HG02642 (cell line): ENCODE results near the gene PRRG2.

Experiments used
- ATAC-seq: cut with Tn5 transposase; IDR thresholded peaks from one replicate; pipeline ENCODE4 v1.9.1; 2021; ENCODE audit warnings: mild to moderate bottlenecking; ENCODE audit not compliant: unreplicated experiment, poor library complexity

PRRG2 gene

GRCh38 chr19:49635530-49636232 is 54.6 kb downstream of the PRRG2 start:
- ATAC-seq = no peak

DNA sequence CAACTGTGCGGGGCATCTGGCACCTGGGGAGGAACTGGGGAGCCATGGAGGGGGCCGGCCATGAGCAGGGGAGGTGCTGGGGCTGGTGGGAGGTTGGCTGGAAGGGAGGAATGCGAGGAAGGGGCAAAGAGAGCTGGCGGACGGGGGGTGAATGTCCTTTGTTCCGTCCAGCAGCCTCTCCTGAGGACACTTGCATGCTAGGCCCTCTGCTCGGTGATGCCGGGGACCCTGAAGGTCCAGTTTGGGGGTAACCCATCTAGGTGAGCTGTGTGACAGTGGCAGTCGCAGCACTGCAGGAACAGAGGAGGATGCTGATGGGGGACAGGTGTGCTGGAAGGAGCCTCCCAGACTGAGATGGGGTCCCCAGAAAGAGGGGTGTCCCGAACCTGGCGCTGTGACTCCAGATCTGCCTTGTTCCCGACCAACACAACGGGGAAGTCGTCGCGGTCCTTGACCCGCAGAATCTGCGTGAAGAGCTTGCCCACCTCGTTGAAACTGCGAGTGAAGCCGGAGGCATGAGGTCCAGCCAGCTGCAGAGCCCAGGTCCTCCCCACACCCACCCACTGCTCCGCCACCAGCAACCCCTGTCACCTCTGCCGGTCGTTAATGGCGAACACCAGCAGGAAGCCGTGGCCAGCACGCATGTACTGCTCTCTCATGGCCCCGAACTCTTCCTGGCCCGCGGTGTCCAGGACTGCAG is 55.3 kb downstream of the PRRG2 start:
- no peak for ATAC-seq

DNA sequence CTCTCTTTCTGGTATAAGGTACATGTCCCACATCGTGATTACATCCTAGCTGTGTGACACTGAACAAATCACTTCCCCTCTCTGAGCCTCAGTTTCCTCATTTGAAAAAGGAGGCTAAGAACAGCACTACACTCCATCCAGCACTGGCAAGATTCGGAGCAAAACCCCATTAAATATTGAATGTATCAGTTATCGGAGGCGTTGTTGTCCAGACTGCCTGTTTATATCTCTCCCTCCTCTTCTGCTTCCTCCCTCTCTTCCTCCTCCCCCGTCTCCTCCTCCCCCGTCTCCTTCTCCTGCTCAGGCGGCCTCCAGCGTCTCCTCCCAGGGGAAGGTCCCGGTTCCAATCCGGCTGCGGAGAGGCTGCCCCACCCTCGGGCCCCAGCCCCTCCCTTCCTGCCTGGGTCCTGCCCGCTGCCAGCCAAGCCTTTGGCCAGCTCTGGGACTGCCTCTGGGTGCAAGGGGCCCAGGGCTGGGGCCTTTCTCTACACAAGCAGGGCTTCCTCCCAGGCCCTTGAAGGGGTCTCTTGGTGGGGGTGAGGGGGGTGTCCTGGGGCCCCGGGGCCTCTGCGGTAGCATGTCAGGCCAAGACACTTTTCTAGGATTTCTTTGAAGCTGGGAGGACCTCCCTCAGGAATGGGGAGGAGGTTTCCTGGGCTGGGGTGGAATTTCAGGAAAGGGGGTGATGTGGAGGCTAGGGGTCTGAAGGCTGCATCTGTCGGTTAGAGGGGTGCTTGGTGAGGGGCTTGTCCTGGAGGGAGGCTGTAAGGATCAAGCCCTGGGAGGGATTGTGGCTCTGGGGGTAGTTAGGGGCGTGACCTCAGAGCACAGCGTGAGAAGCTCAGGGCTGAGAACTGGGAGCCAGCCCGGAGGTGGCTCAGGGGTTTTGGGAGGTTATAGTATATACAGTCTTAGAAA is 57.0 kb downstream of the PRRG2 start:
- no peak for ATAC-seq

GRCh38 chr19:49639401-49640112 is 58.4 kb downstream of the PRRG2 start:
- no peak for ATAC-seq

DNA sequence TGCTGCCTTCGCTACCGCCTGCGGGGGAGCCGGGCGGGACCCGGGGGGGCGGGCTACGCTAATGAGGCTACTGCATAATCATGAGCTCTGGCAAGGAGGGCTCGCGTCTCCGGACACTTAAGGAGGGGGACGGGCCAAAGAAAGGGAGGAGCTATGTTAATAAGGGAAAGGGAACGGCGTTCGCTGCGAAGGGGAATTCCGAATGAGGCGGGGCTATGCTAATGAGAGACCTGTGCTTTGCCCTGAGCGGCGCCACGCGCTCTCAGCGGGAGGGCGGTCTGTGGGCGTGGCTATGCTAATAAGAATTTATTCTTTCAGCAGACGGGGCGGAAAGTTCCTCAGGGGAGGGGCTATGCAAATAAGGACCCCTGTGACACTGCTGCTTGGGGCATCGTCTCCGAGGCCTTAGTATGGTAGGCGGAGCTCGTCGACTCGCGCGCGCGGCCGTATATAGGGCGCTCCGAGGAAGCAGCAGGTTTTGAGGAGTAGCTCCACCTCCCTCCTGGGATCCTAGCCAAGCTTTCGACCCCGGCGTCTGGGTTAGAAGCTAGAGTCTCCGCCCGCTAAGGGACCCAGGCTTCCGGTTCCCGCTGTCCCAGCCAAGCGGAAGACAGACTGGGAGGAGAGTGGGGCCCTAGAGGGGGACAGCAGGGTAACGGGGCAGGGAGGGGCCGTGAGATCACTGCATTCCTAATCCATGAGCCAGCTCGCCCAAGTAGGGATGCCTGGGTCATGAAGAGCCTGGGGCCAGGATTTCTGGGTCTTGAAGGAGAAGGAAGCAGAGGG is 59.2 kb downstream of the PRRG2 start, which contains the start of gene RRAS:
Gene RRAS, minus strand, starts transcription at position 31 of the 786 bp plus-strand sequence. CDS start 45 bp downstream, outside the sequence.
- peak; percentile 67 for ATAC-seq
